H7 (cell line): ENCODE data around the gene HEATR1. TPM values are rescaled to one million over a fixed set of nuclear protein-coding genes. Genes with fewer than 3 reads are reported as not detected.

Experiments
- DNase-seq: peaks from one replicate; pipeline ENCODE4 v3.0.0; 2012
- H3K27me3 ChIP-seq: 2 replicates; pipeline ENCODE4 v1.6.0; 2011; ENCODE audit warnings: mild to moderate bottlenecking, low read length; ENCODE audit not compliant: control insufficient read depth, insufficient read depth
- H3K36me3 ChIP-seq: replicated peaks from 2 replicates; pipeline ENCODE4 v1.5.1; 2011; ENCODE audit warnings: low read length; ENCODE audit not compliant: control insufficient read depth, insufficient read depth
- H3K4me3 ChIP-seq: 2 replicates; pipeline ENCODE4 v1.5.1; 2011; ENCODE audit warnings: low read depth, mild to moderate bottlenecking, control low read depth, low read length, moderate library complexity; ENCODE audit not compliant: insufficient read depth
- total RNA-seq: library from RNA; depleted of rRNA; stranded (reverse); fragments of >200 nt; shearing (Covaris generic); gene quantifications from 2 replicates; pipeline ENCODE4 v1.2.3, GENCODE V29; 2014; rRNA removed

The HEATR1 gene
- total RNA-seq, result 71.0 and 76.1 TPM in 2 replicates

- H3K27me3 ChIP-seq, result no peaks in the 10 kb centered on the region
- H3K36me3 ChIP-seq, result peaks cover 1% of the 10 kb centered on the region; the same call in 1 of the 2 replicates
- DNase-seq, result peak; percentile 77
These were observed at the start of gene HEATR1 for GRCh38 chr1:236603991-236604904. Gene HEATR1 (minus strand): TSS chr1:236604516. CDS start chr1:236604095, 421 bp downstream.

GRCh38 chr1:236645016-236645680, 40.8 kb upstream of the HEATR1 start:
- DNase-seq, result no peak
- no peaks in the 10 kb centered on the region for H3K36me3 ChIP-seq
- H3K27me3 ChIP-seq, result no peaks in the 10 kb centered on the region
- no peak overlapping the region for H3K4me3 ChIP-seq

More at GRCh38 chr1:236603991-236604904, at the start of gene HEATR1:
- H3K4me3 ChIP-seq, result peak within 1 kb of the TSS; percentile 89

GRCh38 chr1:236642763-236643162, 38.4 kb upstream of the HEATR1 start:
- Histone ChIP-seq H3K36me3 (no peaks in the 10 kb centered on the region), H3K4me3 (no peak overlapping the region)

GRCh38 chr1:236639686-236640085, 35.4 kb upstream of the HEATR1 start:
- Histone ChIP-seq H3K36me3 (no peaks in the 10 kb centered on the region), H3K27me3 (no peaks in the 10 kb centered on the region), H3K4me3 (no peak overlapping the region)
- no peak for DNase-seq

More at GRCh38 chr1:236642763-236643162, 38.4 kb upstream of the HEATR1 start:
- no peak for DNase-seq
- no peaks in the 10 kb centered on the region for H3K27me3 ChIP-seq

- Histone ChIP-seq H3K4me3 (no peak overlapping the region), H3K27me3 (no peaks in the 10 kb centered on the region; the same call in 1 of the 2 replicates), H3K36me3 (no peaks in the 10 kb centered on the region)
- DNase-seq, result no peak
These were observed 34.6 kb upstream of the HEATR1 start for GRCh38 chr1:236638945-236639344.

GRCh38 chr1:236636017-236636416, 31.7 kb upstream of the HEATR1 start:
- Histone ChIP-seq H3K4me3 (no peak overlapping the region), H3K27me3 (no peaks in the 10 kb centered on the region; the same call in 1 of the 2 replicates), H3K36me3 (no peaks in the 10 kb centered on the region)
- no peak for DNase-seq

- Histone ChIP-seq H3K27me3 (no peaks in the 10 kb centered on the region), H3K4me3 (no peak overlapping the region), H3K36me3 (no peaks in the 10 kb centered on the region)
- DNase-seq, result no peak
These were observed 23.6 kb upstream of the HEATR1 start for GRCh38 chr1:236627727-236628408.

GRCh38 chr1:236623371-236624166, 19.3 kb upstream of the HEATR1 start:
- H3K4me3 ChIP-seq, result no peak overlapping the region
- no peak for DNase-seq
- no peaks in the 10 kb centered on the region for H3K36me3 ChIP-seq
- H3K27me3 ChIP-seq, result no peaks in the 10 kb centered on the region

GRCh38 chr1:236622407-236622806, 18.1 kb upstream of the HEATR1 start:
- Histone ChIP-seq H3K4me3 (no peak overlapping the region), H3K27me3 (no peaks in the 10 kb centered on the region), H3K36me3 (no peaks in the 10 kb centered on the region)
- DNase-seq, result no peak

- no peak overlapping the region for H3K4me3 ChIP-seq
- H3K27me3 ChIP-seq, result no peaks in the 10 kb centered on the region
- no peak for DNase-seq
- no peaks in the 10 kb centered on the region for H3K36me3 ChIP-seq
These were observed 15.1 kb upstream of the HEATR1 start for GRCh38 chr1:236619398-236619797.

GRCh38 chr1:236618507-236618906, 14.2 kb upstream of the HEATR1 start:
- H3K27me3 ChIP-seq, result no peaks in the 10 kb centered on the region
- no peaks in the 10 kb centered on the region for H3K36me3 ChIP-seq
- no peak overlapping the region for H3K4me3 ChIP-seq
- DNase-seq, result no peak

GRCh38 chr1:236615399-236616148, 11.3 kb upstream of the HEATR1 start:
- Histone ChIP-seq H3K27me3 (no peaks in the 10 kb centered on the region), H3K36me3 (no peaks in the 10 kb centered on the region), H3K4me3 (no peak overlapping the region)
- DNase-seq, result no peak

- Histone ChIP-seq H3K27me3 (no peaks in the 10 kb centered on the region), H3K4me3 (no peak overlapping the region), H3K36me3 (no peaks in the 10 kb centered on the region)
- DNase-seq, result no peak
These were observed 8.0 kb upstream of the HEATR1 start for GRCh38 chr1:236612349-236612748.
